Measurements from ENCODE around the gene CR1L.

DNA sequence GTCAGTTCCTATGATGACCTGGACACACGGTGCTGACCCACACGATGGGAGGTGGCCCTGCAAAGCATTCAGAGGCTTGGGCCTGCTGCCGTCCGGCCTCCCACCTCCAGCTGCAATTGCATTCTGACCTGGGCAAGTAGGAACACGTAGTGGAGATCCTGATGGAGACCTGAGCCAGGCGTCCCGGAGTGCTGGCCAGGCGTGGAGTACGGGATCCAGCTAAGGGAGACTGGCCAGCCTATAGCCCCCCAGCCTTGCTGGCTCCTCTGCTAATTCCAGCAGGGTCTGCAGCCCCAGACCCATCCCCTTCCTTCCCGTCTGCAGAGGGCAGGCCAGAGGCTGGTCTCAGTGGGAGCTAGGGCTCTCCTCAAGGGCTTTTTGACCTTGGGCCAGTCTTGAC lies 118.2 kb downstream of the CR1L start:
- no peak for TF ChIP-seq EZH2 (IDR thresholded peaks at IDR 0.05; ENCODE audit: borderline replicate concordance, low read length)
- TF ChIP-seq, protein P1, sequence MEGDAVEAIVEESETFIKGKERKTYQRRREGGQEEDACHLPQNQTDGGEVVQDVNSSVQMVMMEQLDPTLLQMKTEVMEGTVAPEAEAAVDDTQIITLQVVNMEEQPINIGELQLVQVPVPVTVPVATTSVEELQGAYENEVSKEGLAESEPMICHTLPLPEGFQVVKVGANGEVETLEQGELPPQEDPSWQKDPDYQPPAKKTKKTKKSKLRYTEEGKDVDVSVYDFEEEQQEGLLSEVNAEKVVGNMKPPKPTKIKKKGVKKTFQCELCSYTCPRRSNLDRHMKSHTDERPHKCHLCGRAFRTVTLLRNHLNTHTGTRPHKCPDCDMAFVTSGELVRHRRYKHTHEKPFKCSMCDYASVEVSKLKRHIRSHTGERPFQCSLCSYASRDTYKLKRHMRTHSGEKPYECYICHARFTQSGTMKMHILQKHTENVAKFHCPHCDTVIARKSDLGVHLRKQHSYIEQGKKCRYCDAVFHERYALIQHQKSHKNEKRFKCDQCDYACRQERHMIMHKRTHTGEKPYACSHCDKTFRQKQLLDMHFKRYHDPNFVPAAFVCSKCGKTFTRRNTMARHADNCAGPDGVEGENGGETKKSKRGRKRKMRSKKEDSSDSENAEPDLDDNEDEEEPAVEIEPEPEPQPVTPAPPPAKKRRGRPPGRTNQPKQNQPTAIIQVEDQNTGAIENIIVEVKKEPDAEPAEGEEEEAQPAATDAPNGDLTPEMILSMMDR (IDR thresholded peaks at IDR 0.05; ENCODE audit: low read length): no peak
